Islet of Langerhans (tissue), 1 donor: ENCODE data around the gene MMP24OS.
"Not testable (repeated sequence)": the region's sequence is repeated elsewhere in the genome, so short reads cannot be mapped to it uniquely, and the experiment has no call there.

Source experiments
- FAIRE-seq: peaks from one replicate; lab custom pipeline; 2011; peaks lifted over from hg19 to GRCh38; lab: Jason Lieb, UNC

MMP24OS gene

DNA sequence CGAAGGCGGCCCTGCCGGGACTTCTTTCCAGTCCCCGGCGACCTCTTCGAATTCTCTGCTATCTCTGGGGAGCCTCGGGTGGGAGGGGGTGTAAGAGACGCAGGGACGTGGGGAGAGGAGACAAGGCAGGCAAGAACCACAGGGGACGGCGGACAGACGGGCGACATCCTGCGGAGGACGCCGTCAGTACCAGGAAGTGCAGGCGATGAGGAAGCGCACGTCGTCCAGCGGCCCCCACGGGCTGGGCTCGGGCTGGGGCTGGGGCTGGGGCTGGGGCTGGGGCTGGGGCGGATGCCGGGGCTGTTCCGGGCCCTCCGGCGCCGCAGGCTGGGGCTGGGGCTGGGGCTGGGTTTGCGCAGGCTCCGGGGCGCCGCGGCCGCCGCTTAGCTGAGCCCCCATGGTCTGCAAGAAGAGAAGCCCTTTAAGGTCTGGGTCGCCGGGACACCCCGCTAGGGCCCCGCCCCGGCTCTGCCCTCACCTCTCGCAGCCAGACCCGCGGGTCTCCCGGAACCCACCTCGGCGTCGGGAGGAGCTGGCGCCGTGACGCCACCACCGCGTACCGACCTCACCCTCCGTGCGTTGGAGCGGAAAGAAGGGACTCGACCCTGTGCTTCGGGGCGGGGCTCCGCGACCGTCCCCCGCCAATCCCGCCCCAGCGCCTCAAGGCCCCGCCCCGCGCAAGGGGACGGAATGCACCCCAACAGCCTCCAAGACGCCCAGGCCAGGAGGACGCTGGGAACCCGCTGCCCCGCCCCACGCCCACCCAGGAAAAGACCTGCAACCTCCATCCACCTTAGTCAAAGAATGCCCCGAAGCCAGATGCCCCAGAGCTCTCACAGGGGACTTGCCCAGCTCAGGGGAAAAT lies at the start of gene MMP24OS:
Gene MMP24OS (minus strand): TSS at position 592 of the 865 bp plus-strand sequence. CDS start 193 bp downstream, at position 399.
- FAIRE-seq = no peak

DNA sequence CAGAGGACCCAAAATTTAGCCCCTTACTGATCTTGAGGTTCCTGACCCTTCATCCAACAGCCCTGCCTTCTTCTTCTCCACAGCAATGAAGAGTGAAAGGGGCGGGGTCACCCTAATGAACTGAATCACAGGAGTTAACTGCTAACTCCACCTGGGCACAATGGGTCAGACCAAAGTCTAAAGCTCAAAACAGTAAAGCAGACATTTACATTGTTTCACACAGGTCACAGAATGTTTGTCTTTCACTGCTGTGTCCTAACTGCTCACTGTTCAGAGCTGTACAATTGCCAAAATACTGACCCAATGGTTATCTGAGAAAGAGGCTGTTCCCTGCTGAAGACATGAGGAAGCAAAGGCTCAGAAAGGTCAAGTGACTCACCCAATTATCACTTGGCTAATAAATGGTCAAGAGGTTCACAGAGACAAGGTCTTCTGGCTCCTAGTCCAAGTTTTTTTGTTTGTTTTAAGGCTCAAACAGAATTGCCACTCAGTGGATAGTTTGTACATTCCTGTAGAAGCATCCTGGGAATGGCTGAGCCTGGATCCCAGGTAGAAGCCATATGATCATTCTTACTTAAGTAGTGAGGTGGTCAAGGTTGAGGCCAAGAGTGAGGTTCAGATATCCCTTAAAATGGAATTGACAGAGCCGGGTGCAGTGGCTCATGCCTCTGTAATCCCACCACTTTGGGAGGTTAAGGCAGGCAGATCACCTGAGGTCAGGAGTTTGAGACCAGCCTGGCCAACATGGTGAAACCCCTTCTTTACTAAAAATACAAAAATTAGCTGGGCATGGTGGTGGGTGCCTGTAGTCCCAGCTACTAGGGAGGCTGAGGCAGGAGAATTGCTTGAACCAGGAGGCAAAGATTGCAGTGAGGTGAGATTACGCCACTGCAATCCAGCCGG lies 49.4 kb upstream of the MMP24OS start:
- no peak for FAIRE-seq

DNA sequence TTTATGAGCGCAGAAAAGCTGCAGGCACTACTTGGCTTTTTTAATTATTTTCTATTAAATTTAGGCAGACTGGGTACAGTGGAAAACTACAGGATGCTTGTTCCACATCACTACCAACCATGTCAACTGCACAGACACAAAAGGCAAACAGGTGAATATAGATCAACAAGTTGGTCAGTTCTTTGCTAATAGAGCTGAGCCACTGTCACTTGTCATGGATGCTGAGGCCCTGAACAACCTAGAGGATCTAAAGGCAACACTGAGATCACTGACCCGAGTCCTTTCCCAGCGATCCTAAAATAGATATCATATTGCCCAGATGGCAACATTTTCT lies 48.8 kb upstream of the MMP24OS start:
- FAIRE-seq = no peak

- no peak for FAIRE-seq
Measured at GRCh38 chr20:35326021-35326739, 48.3 kb upstream of the MMP24OS start.

DNA sequence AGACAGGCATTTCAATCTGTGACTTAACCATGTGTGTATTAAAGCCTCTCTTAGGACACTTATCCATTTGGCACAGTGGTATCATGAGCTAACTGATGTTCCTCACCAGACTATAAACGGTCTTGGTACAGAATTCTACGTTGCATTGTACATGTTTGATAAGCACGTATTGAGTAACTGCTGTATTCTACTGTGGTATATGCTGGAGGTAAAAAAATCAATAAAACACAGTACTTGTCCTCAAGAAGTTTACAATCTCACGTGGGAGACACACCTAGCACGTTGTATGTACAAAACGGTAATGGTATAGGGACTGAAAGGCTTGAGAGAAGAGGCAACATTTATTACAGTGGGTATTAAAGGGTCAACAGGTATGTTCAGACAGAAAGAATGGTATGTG lies 47.5 kb upstream of the MMP24OS start:
- FAIRE-seq = no peak

DNA sequence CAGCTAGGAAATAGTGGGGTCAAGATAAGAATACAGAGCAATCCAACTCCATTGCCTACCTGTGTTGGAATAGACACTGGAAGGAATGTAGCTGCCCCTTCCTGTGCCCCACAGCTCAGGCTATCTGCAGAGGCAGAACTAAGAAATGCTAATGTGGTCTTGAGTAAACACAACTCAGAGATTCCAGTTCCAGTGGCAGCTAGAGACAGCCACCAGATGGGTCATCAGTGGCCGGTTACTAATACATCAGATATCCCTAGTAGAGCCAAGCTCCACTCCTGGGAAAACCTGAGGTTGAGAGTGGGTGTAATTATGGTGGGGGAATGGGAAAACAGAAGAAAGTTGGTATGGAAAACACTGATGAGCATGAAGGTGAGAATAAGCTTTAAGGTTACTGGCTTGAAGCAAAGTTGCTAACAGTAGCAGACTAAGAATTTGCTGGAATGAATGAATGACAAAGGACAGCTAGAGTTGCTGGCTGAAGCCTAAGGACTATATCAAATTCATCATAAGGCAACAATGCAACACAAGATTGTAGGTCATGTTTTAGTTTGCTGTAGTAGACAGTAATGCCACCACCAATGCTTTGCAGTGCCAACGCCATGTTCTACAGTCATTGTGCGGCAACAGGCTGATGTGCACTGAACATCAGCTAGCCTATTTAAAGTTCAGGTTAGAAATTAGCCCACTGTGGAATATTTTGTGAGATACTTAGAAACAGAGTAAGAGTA lies 42.6 kb upstream of the MMP24OS start:
- no peak for FAIRE-seq

DNA sequence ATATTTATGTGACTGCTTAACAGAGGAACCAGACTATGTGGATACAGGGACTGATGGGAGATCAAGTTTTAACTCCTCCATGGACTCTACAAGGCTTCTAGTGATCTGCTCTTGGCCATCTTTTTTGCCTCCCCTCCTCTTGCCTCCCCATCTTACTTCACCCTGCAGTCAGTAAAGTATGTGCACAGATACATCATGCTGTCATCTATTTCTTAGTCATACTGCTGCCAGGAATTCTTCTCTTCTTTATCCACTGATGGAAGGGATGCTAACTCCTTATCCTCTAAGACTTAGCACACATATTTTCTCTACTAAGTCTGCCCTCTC lies 41.9 kb upstream of the MMP24OS start:
- no peak for FAIRE-seq

DNA sequence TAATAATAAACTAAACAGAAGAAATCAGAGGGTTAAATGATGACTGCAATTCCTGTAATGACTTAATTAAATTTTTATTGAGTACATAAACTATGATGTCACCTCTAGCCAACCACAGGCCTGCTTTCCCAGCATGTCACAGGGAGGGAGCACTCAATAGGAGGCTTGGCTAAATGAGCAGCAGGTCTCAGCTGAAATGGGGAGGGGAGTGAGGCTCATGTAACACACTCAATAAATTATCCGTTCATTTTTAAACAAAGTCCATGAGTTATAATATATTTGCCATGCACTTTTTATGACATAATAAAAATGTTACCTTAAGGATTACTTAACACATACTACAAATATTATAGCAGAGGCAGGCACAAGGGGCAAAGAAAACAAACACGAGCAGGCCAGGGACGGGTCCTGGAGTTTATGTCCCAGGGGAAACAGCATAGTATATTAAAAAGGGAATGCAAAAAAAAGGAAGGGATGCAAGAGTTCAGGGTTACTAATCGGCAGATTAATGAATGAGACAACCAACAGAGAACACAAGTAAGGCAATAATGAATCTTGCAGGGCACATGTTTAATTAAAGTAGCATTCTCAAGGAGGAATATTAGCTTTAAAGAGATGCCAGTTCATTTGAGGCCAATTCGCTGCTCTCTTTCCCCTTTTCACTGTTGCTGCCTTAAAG lies 41.4 kb upstream of the MMP24OS start:
- no peak for FAIRE-seq

GRCh38 chr20:35318502-35319157 lies 40.7 kb upstream of the MMP24OS start:
- FAIRE-seq = no peak

GRCh38 chr20:35317416-35318210 lies 39.7 kb upstream of the MMP24OS start:
- FAIRE-seq = no peak

- FAIRE-seq = no peak
Measured at GRCh38 chr20:35316086-35316485, 38.2 kb upstream of the MMP24OS start.

GRCh38 chr20:35315632-35316020 lies 37.7 kb upstream of the MMP24OS start:
- FAIRE-seq = not testable (repeated sequence)

- no peak for FAIRE-seq
Measured at GRCh38 chr20:35314816-35315631, 37.1 kb upstream of the MMP24OS start.

DNA sequence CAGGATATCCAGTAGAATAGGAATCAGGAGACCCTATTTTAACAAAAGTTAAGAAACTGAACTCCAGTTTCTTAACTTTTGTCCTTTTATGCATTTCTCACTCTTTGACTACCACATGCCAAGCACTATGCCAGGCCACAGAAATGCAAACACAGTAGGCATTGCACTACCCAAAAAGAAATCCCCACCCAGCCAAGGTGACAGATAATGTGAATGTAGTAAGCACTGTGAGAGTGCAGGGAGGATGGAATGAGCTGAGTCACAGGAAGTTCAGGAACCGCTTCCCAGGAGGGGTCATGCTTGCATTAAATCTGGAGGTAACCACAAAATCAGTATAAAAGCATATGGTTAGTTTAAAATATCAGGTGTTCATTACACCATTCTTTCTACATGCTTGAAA lies 34.4 kb upstream of the MMP24OS start:
- no peak for FAIRE-seq

GRCh38 chr20:35311822-35312221 lies 33.9 kb upstream of the MMP24OS start:
- FAIRE-seq = no peak

- no peak for FAIRE-seq
Measured at GRCh38 chr20:35311409-35311808, 33.5 kb upstream of the MMP24OS start.

DNA sequence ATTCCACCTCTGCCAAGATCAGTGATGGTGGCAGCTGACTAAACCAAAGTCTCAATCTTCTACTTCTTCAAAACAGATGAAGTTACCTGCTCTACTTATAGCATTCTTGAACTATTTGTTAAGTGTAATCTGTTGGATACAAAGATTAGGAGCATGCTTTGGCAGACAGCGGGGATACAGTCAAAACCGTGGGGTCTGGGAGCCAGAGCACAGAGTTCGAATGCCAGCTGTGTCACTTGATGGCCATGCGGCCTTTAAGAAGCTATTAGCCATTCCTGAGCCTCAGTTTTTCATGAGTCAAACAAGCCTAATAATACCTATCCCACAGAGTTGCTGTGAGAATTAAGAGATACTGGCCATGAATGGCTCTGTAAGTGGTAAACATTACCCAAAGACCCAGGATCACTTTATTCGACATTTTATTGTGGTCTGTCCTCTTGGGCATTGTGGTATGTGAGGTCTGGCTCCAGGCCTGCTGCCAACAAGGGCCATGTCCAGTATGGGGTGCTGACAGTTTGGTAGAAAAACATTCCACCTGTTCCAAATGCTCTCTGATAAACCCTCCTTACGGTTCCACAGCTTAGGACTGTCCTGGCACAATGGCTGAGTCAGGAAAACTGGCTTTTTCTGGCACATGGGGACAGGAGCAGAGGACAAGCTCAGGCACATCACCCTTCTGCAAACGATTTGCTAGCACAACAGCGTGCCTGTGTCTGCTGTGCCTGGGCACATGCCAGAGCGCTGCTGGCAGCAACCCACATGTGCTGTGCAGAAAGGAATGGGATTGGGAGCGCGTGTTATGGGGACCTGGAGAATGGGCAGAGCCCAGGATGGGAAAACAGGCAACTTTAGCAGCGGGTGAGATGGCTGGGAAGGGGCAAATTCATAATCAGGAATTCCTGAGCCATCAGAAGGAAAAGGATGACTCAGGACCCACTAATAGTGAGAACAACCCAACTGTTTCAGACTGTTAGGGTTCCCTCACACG lies 30.0 kb upstream of the MMP24OS start:
- FAIRE-seq = no peak

- no peak for FAIRE-seq
Measured at GRCh38 chr20:35306931-35307517, 29.1 kb upstream of the MMP24OS start.
